Thoracic aorta (tissue), 2 donors: Measurements from ENCODE around the gene P3R3URF. TPM values are rescaled to one million over a fixed set of nuclear protein-coding genes. Genes with fewer than 3 reads are reported as not detected.

Experiments used
- ATAC-seq: fragments of 150-250 bp; one replicate; pipeline ENCODE4 v1.8.0; 2017; ENCODE audit warnings: low read depth; ENCODE audit not compliant: insufficient number of reproducible peaks, low FRiP score
- DNase-seq: peaks from one replicate; pipeline ENCODE4 v3.0.0-alpha.2; 2020; ENCODE audit warnings: low spot score
- H3K27ac ChIP-seq, 2 donors: fragments of 200-600 bp; sonication (generic); 1 replicate in 1 of 2; 2 replicates in 1 of 2; pipeline ENCODE4 v1.5.1; 2016; ENCODE audit warnings: mild to moderate bottlenecking in 2 of 2, moderate library complexity in 2 of 2
- H3K27me3 ChIP-seq: fragments of 200-600 bp; sonication (generic); replicated peaks from 2 replicates; pipeline ENCODE4 v1.6.0; 2016; ENCODE audit warnings: mild to moderate bottlenecking; ENCODE audit not compliant: insufficient read depth
- H3K36me3 ChIP-seq: fragments of 200-600 bp; sonication (generic); one replicate; pipeline ENCODE4 v1.5.1; 2016
- H3K4me1 ChIP-seq, 2 donors: fragments of 200-600 bp; sonication (generic); 1 replicate in 1 of 2; 2 replicates in 1 of 2; pipeline versions ENCODE4 v1.5.1 to v1.6.0; 2016; ENCODE audit warnings: low read depth in 2 of 2, mild to moderate bottlenecking in 1 of 2; ENCODE audit not compliant: control insufficient read depth in 1 of 2
- H3K4me3 ChIP-seq: fragments of 200-600 bp; sonication (generic); 2 replicates; pipeline ENCODE4 v1.5.1; 2016; ENCODE audit warnings: mild to moderate bottlenecking
- H3K9me3 ChIP-seq: fragments of 200-600 bp; sonication (generic); 2 replicates; pipeline ENCODE4 v1.5.1; 2016
- CTCF ChIP-seq: fragments of 200-600 bp; sonication (generic); IDR thresholded peaks from one replicate; pipeline ENCODE4 v1.5.1; 2019; ENCODE audit warnings: antibody characterized with exemption
- total RNA-seq, 2 donors: library from RNA; depleted of rRNA; stranded (reverse); fragments of >200 nt; gene quantifications; one replicate each; pipeline versions ENCODE4 v1.1.0 to v1.2.3, GENCODE V29; 2016

P3R3URF gene
- total RNA-seq, 2 donors from 2014 or later, result not detected

DNA sequence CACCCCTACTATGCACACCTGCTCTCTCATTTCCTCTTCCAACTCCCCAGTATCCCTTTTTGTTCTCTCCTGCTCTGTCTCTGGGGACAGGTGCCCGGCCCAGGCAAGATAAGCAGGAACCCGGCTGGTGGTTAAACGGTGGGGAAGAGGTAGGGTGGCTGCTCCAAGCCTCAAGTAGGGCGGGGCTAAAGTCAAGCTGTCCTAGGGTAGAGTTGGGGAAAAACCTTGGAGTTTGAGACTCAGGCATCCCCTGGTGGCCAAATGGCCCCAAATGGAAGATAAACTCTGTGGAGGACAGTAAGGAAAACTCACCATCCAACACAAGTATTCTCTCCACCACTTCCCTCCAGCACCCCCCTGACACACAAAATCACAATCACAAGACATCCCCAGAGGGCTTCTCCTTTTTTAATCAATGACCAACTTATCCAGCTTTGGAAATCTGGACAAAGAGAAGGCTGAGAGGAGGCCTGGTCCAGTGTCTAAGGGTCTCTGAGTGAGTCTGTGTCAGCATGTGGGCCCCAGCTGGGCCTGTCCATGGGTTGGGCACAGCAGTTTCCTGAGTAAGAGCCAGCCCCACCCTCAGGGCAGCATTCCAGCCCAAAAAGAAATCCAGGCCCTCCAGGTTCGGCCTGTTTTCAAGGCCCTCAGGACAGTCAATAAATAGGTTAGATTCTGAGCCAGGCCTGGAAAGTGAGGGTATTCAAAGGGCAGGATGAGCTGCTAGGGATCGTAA is 12.2 kb upstream of the P3R3URF start:
- Histone ChIP-seq H3K27ac (peak overlapping the region in 1 of 2 donors; percentile 42), H3K4me1 (peaks cover 10 to 15% of the 10 kb centered on the region in 2 donors), H3K9me3 (no peaks in the 10 kb centered on the region), H3K27me3 (no peaks in the 10 kb centered on the region), H3K36me3 (peaks cover 21% of the 10 kb centered on the region), H3K4me3 (no peak overlapping the region)
- ATAC-seq, result no peak
- no peak for DNase-seq
- TF ChIP-seq CTCF, result no peak

DNA sequence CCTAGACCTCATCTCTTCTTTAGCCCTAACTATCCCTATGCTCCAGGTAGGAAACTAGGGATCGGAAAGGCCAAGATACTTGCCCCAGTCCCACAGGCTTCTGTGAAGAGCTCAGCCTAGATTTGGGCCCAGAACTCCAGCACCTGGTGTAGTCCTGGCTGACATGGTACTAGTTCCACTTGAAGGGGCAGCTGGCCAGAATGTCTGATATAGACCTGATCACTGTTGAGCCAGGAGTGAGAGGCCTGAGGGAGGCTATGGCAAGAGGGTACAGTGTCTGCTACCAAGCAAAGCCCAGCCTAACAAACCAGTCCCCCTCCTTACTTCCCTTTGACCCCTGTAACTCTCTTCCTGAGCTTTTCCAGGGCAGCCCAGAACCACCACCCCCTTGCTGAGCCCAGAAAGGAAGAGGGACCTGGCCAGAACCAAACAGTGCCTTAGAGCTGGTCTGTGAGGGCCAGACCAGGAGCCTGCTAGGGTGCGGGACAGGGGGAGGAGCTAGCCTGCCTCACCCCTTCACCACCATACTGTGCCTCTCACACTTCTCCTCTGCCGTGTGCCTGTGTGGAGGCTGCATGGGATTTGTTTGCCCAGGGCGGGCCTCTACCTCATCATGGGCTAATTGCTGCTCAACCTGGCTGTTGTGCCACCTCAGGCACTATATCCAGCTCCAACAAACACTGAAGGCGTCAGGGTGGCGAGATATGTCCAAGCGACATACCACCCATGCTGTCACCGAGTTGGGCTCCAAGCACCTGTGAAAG is 11.0 kb upstream of the P3R3URF start:
- Histone ChIP-seq H3K36me3 (peaks cover 21% of the 10 kb centered on the region), H3K4me3 (no peak overlapping the region), H3K27ac (no peak overlapping the region), H3K4me1 (peaks cover 12 to 24% of the 10 kb centered on the region in 2 donors), H3K9me3 (no peaks in the 10 kb centered on the region), H3K27me3 (no peaks in the 10 kb centered on the region)
- TF ChIP-seq CTCF, result no peak
- DNase-seq, result no peak
- ATAC-seq, result no peak

DNA sequence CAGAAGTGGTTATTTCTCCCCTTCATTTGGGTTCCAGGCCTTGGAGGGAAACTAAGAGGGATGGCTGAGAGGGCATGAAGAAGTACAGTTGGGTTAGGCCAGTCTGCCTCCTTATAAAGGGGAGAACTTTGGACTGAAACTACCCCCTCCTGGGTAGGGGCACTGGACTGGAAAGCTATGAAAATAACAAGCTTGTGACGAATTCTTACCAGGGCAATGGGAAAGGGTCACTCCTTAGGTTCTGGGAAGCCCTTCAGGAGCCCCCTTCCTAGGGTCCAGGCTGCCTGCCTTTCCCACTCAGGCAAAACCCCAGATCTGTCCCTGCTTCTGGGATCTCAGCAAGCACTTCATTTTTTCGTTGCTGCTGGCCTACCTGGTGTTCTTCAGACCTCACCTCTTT is 9.8 kb upstream of the P3R3URF start:
- no peak overlapping the region for H3K27ac ChIP-seq
- peaks cover 14% of the 10 kb centered on the region for H3K36me3 ChIP-seq

DNA sequence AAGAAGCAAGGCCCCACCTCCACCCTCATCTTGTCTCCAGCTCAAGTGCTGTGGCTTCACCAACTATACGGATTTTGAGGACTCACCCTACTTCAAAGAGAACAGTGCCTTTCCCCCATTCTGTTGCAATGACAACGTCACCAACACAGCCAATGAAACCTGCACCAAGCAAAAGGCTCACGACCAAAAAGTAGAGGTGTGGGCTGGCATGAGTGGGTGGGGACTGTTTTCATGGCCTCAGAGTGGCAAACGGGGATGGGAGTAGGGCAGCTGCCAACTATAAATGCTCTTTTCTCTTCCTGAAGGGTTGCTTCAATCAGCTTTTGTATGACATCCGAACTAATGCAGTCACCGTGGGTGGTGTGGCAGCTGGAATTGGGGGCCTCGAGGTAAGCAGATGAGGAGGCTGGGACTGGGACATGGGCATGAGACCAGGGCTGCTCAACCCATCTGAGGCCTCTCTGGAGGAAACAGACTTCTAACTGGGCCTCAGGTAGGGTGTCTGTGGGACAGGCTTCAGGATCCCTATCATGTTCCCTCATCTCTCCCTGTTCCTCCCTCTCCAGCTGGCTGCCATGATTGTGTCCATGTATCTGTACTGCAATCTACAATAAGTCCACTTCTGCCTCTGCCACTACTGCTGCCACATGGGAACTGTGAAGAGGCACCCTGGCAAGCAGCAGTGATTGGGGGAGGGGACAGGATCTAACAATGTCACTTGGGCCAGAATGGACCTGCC is 8.8 kb upstream of the P3R3URF start:
- ATAC-seq, result no peak
- H3K27me3 ChIP-seq, result no peaks in the 10 kb centered on the region
- no peak for DNase-seq
- no peak overlapping the region for H3K4me3 ChIP-seq
- peak overlapping the region; percentile 93 to 97 for H3K27ac ChIP-seq
- TF ChIP-seq CTCF, result no peak
- no peaks in the 10 kb centered on the region for H3K9me3 ChIP-seq
- peaks cover 6% of the 10 kb centered on the region for H3K36me3 ChIP-seq
- H3K4me1 ChIP-seq, result peaks cover 7 to 24% of the 10 kb centered on the region in 2 donors

More for the DNA sequence above, 9.8 kb upstream of the P3R3URF start:
- DNase-seq (no peak), ATAC-seq (no peak)
- H3K9me3 ChIP-seq, result no peaks in the 10 kb centered on the region
- H3K4me1 ChIP-seq, result peaks cover 9 to 24% of the 10 kb centered on the region in 2 donors
- no peak overlapping the region for H3K4me3 ChIP-seq
- no peak for TF ChIP-seq CTCF
- no peaks in the 10 kb centered on the region for H3K27me3 ChIP-seq
